ENCODE measurements around the gene FLOT1.

Gene FLOT1, protein sequence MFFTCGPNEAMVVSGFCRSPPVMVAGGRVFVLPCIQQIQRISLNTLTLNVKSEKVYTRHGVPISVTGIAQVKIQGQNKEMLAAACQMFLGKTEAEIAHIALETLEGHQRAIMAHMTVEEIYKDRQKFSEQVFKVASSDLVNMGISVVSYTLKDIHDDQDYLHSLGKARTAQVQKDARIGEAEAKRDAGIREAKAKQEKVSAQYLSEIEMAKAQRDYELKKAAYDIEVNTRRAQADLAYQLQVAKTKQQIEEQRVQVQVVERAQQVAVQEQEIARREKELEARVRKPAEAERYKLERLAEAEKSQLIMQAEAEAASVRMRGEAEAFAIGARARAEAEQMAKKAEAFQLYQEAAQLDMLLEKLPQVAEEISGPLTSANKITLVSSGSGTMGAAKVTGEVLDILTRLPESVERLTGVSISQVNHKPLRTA

DNA sequence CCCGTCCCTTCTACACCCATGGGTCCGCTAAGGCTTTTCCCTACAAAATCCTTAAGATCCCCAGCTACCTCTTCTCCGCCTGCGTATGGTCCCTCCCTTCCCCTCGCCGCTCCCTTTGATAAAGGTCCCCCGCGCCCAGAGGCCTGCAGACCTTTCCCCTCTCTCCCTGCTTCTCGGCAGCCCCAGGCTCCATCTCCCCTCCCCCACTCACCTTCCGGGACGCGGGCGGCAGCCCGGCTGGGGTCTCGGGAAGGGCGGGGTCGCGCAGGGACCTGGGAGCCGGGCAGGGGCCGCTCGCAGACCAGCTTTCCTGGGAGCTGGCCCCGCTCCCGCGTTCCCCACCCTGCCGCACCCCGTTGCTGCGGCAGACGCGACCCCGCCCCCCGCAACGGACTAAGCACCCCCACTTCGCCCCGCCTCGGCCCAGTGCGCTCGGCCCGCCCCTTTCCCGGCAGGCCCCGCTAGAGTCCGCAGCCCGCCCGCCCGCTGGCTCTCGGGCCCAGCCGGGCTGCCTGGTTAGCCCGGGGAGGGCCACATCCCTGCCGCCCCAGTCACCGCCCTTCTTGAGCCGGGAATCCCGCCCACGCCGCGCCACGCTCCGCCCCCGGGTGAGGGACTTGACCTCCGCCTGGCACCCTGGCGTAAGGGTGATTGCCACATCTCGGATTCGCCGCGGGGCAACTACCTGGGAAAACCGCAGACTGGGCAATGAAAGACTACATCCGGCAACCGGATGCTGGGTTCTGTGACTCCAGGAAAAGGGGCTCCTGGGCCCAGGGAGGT lies at the start of gene FLOT1:
Gene FLOT1, minus strand, starts transcription at position 372 of the 783 bp plus-strand sequence. CDS start 498 bp downstream, outside the sequence.
- peak; percentile 97 to 99 for DNase-seq (ENCODE audit: extremely low read depth in 1 of 2, low read depth in 1 of 2)

- no peak for DNase-seq (ENCODE audit: extremely low read depth in 1 of 2, low read depth in 1 of 2)
These were observed 48.4 kb upstream of the FLOT1 start for GRCh38 chr6:30790724-30791383.

GRCh38 chr6:30789606-30790005 lies 47.1 kb upstream of the FLOT1 start:
- no peak for DNase-seq (ENCODE audit: extremely low read depth in 1 of 2, low read depth in 1 of 2)

GRCh38 chr6:30787954-30788353 lies 45.5 kb upstream of the FLOT1 start:
- DNase-seq (ENCODE audit: extremely low read depth in 1 of 2, low read depth in 1 of 2): no peak

DNA sequence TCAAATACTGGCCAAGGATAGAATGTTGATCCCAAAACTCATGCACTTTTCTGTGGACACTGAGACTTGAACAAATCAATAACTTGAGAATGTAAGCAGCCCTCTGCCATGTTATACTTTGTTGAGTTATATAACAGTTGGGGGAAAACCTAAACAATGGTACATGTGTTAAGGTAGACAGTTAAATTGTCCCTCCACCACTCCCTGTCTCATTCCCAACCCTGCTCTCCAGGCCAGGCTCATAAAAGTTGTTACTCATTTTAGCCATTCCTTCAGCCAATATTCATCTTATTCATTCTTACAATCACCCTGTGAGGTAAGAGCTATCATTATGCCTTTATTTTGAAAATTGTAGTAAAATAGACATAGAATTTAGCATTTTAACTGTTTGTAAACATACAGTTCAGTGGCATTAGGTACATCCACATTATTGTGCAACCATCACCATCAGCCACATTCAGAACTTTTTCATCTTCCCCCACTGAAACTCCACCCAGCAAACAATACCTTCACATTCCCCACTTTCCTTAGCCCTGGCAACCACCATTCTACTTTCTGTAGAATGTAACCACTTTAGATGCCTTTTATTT lies 40.0 kb upstream of the FLOT1 start:
- no peak for DNase-seq (ENCODE audit: extremely low read depth in 1 of 2, low read depth in 1 of 2)

- DNase-seq (ENCODE audit: extremely low read depth in 1 of 2, low read depth in 1 of 2): no peak
These were observed 39.4 kb upstream of the FLOT1 start for GRCh38 chr6:30781743-30782424.

DNA sequence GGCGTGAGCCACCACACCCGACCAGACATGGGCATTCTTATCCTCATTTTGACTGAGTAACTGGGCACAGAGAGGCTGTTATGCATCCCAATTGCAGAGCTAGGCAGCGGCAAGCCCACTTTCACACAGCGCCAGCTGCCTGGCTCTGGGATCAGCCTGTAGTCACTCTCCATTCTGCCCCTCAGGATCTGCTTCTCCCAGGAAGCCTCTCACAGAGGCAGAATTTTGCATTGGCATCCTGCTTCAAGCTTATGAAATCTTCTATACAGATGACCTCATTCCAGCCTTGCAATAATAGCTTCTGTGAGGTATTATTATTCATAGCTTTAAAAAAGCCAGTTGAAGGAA lies 38.9 kb upstream of the FLOT1 start:
- DNase-seq (ENCODE audit: extremely low read depth in 1 of 2, low read depth in 1 of 2): no peak

GRCh38 chr6:30780642-30780920 lies 38.1 kb upstream of the FLOT1 start:
- no peak for DNase-seq (ENCODE audit: extremely low read depth in 1 of 2, low read depth in 1 of 2)

DNA sequence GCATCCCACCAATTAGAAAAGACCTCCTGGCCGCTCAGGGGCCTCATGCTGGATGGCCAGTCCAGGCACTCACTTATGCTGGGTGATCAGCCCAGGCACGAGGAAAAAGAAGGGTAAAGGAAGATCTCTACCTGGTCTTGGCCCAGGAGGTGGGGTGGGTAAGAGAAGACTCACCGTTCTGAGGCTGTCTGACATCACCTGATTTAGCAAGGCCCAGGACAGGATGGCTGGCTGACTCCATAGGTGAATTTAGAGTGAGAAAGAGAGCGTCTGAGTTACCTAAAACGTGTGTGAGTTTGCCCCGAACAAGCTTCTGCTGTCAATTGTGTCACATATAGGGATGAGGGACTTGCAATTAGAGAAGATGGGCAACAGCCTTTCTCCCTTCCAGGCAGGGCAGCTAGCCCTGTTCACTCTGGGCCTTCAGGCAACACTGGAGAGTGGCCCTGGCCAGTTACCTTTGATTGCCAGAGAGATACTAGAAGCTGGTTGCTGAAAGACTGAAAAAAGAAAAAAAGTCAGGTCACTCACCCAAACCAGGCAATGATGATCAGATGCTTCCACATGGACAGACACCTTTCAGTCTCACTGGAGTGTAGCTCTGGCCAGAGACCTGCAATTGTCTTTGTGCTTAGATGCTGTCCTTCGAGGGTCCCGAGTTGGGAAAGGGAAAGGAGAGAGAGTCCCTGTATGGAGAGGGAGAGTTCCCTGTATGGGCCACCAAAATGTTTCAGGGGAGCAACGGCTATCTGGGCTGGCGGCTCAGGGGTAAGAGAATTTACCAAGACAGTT lies 37.6 kb upstream of the FLOT1 start:
- no peak for DNase-seq (ENCODE audit: extremely low read depth in 1 of 2, low read depth in 1 of 2)

- no peak for DNase-seq (ENCODE audit: extremely low read depth in 1 of 2, low read depth in 1 of 2)
These were observed 35.6 kb upstream of the FLOT1 start for GRCh38 chr6:30778001-30778635.

GRCh38 chr6:30777155-30777485 lies 34.6 kb upstream of the FLOT1 start:
- no peak for DNase-seq (ENCODE audit: extremely low read depth in 1 of 2, low read depth in 1 of 2)

DNA sequence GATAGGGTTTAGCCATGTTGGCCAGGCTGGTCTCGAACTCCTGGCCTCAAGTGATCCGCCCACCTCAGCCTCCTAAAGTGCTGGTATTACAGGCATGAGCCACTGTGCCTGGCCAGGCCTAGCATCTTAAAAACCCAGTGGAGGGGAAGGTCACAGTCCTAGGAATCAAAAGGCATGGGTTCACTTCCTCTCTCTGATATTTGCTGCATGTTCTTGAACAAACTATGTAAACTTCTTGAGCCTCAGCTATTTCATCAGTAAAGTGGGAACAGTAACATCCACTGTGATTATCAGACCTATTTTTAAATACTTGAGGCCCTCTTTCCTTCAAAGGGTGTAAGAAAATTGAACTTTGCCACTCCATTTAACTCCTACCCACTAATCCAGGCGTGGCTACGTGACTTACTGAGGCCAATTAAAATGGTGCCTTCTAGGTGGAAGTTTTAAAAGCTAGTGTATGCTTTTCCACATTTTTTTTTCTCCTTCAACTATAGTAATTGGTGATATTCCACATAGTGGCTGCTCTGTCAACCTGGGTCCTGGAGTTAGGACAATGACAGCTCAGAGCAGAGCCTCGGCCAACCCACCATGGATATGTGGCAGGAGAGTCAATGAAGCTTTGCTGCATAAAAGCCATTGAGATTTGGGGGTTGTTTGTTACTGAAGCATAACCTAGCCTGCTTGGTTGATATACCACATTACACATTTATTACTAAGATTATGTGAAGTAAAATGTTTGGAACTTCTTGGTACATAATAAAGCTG lies 34.1 kb upstream of the FLOT1 start:
- no peak for DNase-seq (ENCODE audit: extremely low read depth in 1 of 2, low read depth in 1 of 2)

DNA sequence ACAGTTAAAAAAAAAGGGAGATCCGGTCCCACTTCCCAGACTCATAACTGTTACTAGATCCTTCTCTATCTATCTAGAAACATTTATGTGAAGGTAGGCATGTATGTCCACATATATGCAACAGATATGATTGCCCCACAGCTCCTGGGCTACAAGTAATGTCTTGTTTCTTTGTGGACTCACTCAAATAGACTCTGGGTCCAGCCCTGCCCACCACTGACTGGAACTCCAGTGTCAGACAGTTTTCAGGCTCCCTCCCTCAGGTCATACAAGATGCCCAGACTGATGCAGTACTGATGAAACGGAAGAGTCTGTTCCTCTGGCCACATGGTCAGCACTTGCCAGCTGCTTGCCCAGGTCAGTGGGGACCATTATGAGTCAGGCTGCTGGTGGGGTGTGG lies 32.6 kb upstream of the FLOT1 start:
- DNase-seq (ENCODE audit: extremely low read depth in 1 of 2, low read depth in 1 of 2): no peak

DNA sequence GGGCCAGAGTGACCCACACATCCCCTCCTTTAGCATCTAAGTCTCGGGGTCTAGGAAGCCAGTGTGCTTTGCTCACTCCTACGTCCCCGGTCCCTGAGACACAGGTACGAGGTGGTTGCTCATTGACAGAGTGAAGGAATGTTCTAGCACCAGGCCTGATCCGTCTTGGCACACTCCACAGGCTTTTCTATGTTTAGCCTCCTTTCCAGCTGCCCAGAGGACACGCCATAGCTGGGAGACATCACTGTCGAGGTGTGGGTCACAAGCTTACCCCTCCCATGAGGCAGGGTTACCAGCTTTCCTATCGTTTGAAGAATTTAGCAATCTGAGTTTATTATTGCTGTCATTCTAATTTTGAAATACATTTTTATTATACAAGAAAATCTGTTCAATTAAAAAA lies 32.2 kb upstream of the FLOT1 start:
- DNase-seq (ENCODE audit: extremely low read depth in 1 of 2, low read depth in 1 of 2): no peak

DNA sequence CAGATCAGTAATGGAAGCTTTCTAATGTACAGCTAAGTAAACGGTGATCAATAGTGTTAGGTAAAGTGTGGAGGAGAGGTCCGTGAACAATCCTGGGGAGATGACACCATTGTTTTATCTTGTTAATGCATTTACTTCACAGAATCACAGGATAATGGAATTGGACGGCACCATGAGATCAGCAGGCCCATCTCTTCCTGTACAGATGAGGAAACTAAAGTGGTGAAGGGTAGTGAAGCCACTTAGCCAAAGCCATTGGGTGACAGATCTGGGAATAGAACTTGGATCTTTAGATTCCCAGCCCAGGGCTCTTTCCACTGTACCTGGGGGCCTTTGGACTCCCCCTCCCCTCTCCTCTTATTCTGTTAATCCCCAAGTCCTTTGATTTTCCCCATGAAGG lies 28.1 kb upstream of the FLOT1 start:
- DNase-seq (ENCODE audit: extremely low read depth in 1 of 2, low read depth in 1 of 2): no peak

DNA sequence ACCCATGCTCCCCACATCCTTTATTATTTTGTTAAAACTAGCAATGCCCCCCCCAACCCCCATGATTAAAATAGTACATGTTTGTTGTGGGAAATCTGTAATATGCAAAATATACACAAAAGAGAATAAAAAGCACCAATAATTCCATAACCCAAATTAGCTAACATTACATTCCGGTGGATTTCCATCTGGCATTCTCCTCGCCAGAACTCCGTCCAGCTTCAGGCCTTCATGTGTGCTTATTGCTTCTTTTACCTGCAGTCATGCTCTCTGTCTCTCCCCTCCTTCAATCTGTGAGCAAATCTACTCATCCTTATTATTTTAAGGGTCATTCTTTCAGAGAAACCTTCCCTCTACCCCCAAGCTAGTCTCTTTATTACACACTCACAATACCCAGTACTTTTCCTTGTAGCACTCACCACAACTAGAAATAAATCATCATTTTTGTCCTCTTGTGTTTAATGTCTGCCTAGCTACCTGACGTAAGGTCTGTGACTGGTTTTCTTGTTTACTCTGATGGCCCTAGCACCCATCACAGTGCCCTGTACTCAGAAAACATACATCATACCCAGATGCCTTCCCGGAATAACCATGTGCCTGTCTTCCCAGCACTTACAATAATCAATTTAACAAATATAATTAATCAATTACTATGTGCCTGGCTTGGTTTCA lies 27.5 kb upstream of the FLOT1 start:
- DNase-seq (ENCODE audit: extremely low read depth in 1 of 2, low read depth in 1 of 2): peak in 1 of 2 donors; percentile 40

DNA sequence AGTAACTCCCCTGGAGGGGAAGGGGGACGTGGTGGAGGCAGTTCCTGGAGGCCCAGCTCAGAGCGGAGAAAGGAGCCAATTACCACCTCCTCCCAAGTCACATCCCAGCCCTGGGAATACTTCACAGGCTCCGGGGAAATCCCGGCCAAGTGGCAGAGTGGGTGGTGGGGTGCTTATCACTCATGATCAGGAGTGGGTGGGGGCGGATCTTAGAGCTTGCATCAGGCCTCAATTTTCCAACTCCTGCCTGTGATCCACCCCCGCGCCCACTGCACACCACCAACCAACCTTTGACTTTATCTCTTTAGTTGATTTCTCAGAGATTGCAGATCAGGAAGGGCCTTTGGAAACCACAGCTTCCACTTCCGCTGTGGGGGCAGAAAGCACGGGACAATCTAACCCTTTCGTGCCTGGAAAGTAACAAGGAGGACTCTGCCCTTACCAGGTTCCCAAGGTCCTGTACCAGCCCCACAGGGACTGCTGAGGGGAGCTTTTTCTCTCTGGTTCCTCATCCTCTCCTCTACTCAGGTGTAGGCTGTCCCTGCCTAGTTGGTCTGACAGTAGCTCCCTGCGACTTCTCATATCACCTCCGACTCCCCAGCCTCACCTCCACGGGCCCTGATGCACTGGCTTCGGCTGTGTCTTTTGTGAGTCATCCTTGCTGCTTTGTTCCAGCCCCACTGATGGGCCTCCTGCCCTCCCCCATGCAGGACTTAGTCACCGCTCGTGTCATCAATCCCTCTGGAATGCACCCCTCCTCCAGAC lies 26.8 kb upstream of the FLOT1 start:
- peak; percentile 71 to 89 for DNase-seq (ENCODE audit: extremely low read depth in 1 of 2, low read depth in 1 of 2)

GRCh38 chr6:30768634-30769087 lies 26.2 kb upstream of the FLOT1 start:
- DNase-seq (ENCODE audit: extremely low read depth in 1 of 2, low read depth in 1 of 2): no peak

All from stimulated activated CD8-positive, alpha-beta memory T cell treated with anti-CD3 and anti-CD28 coated beads, Interleukin-7, amount 100 ng/mL, for 48 hours (primary cell).